Activated CD8-positive, alpha-beta memory T cell treated with anti-CD3 and anti-CD28 coated beads, Interleukin-2, amount 50 U/mL, for 24 hours (primary cell): Measurements from ENCODE around the gene DAB2IP.
"Not testable (repeated sequence)": the region's sequence is repeated elsewhere in the genome, so short reads cannot be mapped to it uniquely, and the experiment has no call there.

Experiments used
- DNase-seq: peaks from one replicate; pipeline ENCODE4 v3.0.0-alpha.2; 2020; ENCODE audit errors: extremely low read depth

The DAB2IP gene

GRCh38 chr9:121727295-121728020 lies 76.0 kb downstream of the DAB2IP start:
- DNase-seq: no peak

- DNase-seq: no peak
Measured at GRCh38 chr9:121728916-121729315, 77.5 kb downstream of the DAB2IP start.

- DNase-seq: no peak
Measured at GRCh38 chr9:121729769-121730562, 78.5 kb downstream of the DAB2IP start.

- DNase-seq: no peak
Measured at GRCh38 chr9:121731090-121731489, 79.7 kb downstream of the DAB2IP start.

- DNase-seq: no peak
Measured at GRCh38 chr9:121731919-121732318, 80.5 kb downstream of the DAB2IP start.

GRCh38 chr9:121732389-121732788 lies 81.0 kb downstream of the DAB2IP start:
- no peak for DNase-seq

GRCh38 chr9:121732886-121733285 lies 81.5 kb downstream of the DAB2IP start:
- no peak for DNase-seq

GRCh38 chr9:121734465-121734864 lies 83.0 kb downstream of the DAB2IP start:
- no peak for DNase-seq

GRCh38 chr9:121735065-121735792 lies 83.8 kb downstream of the DAB2IP start:
- no peak for DNase-seq

GRCh38 chr9:121735793-121736770 lies 84.6 kb downstream of the DAB2IP start:
- no peak for DNase-seq

- DNase-seq: no peak
Measured at GRCh38 chr9:121736934-121737462, 85.6 kb downstream of the DAB2IP start.

GRCh38 chr9:121737481-121737931 lies 86.1 kb downstream of the DAB2IP start:
- no peak for DNase-seq

GRCh38 chr9:121738411-121738810 lies 87.0 kb downstream of the DAB2IP start:
- DNase-seq: no peak

- no peak for DNase-seq
Measured at GRCh38 chr9:121738968-121739367, 87.5 kb downstream of the DAB2IP start.

GRCh38 chr9:121739971-121740370 lies 88.5 kb downstream of the DAB2IP start:
- DNase-seq: no peak

- DNase-seq: no peak
Measured at GRCh38 chr9:121741228-121741918, 89.9 kb downstream of the DAB2IP start.

- DNase-seq: not testable (repeated sequence)
Measured at GRCh38 chr9:121741919-121742283, 90.5 kb downstream of the DAB2IP start.

- no peak for DNase-seq
Measured at GRCh38 chr9:121742923-121743322, 91.5 kb downstream of the DAB2IP start.

- no peak for DNase-seq
Measured at GRCh38 chr9:121743441-121744001, 92.1 kb downstream of the DAB2IP start.
